ENCODE data around the gene COA3.

DNA sequence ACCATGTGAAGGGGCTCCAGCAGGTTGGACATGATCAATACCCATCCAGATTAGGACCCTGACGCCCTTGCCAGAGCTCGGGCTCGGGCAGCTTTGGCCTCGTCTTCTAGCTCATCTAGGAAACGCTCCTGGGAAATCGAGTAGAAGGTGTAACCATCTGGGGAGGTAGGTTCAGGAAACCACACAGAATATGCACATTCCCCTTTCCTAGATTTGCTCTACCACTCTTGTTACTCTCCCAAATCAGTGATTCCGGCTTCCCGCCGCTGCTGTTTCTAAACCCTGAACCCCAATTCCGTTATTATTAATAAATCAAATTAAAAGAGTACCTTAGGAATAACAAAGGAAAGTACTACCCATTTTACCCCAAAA, 507 bp downstream of the COA3 start:
- no peak for TF ChIP-seq BACH2 (CRISPR knock-in tag; IDR thresholded peaks at IDR 0.05; ENCODE audit: borderline replicate concordance)
- TF ChIP-seq OSR1 (CRISPR knock-in tag; IDR thresholded peaks at IDR 0.05): no peak
- no peak for TF ChIP-seq RARB (CRISPR knock-in tag; IDR thresholded peaks at IDR 0.05)
- TF ChIP-seq ZFP3 (CRISPR knock-in tag; IDR thresholded peaks at IDR 0.05): no peak
- no peak for TF ChIP-seq CSDC2 (CRISPR knock-in tag; IDR thresholded peaks at IDR 0.05)
- no peak for TF ChIP-seq TOX (CRISPR knock-in tag; IDR thresholded peaks at IDR 0.05; ENCODE audit: borderline replicate concordance)
- TF ChIP-seq, protein P1, sequence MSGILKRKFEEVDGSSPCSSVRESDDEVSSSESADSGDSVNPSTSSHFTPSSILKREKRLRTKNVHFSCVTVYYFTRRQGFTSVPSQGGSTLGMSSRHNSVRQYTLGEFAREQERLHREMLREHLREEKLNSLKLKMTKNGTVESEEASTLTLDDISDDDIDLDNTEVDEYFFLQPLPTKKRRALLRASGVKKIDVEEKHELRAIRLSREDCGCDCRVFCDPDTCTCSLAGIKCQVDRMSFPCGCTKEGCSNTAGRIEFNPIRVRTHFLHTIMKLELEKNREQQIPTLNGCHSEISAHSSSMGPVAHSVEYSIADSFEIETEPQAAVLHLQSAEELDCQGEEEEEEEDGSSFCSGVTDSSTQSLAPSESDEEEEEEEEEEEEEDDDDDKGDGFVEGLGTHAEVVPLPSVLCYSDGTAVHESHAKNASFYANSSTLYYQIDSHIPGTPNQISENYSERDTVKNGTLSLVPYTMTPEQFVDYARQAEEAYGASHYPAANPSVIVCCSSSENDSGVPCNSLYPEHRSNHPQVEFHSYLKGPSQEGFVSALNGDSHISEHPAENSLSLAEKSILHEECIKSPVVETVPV (CRISPR knock-in tag; IDR thresholded peaks at IDR 0.05): no peak
- TF ChIP-seq, protein P2, sequence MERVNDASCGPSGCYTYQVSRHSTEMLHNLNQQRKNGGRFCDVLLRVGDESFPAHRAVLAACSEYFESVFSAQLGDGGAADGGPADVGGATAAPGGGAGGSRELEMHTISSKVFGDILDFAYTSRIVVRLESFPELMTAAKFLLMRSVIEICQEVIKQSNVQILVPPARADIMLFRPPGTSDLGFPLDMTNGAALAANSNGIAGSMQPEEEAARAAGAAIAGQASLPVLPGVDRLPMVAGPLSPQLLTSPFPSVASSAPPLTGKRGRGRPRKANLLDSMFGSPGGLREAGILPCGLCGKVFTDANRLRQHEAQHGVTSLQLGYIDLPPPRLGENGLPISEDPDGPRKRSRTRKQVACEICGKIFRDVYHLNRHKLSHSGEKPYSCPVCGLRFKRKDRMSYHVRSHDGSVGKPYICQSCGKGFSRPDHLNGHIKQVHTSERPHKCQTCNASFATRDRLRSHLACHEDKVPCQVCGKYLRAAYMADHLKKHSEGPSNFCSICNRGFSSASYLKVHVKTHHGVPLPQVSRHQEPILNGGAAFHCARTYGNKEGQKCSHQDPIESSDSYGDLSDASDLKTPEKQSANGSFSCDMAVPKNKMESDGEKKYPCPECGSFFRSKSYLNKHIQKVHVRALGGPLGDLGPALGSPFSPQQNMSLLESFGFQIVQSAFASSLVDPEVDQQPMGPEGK (CRISPR knock-in tag; IDR thresholded peaks at IDR 0.05; ENCODE audit: borderline replicate concordance): no peak
- no peak for TF ChIP-seq ARNTL (CRISPR knock-in tag; IDR thresholded peaks at IDR 0.05; ENCODE audit: borderline replicate concordance, low read depth)
- TF ChIP-seq SNAI2 (CRISPR knock-in tag; IDR thresholded peaks at IDR 0.05): no peak
- no peak for TF ChIP-seq ISL1 (CRISPR knock-in tag; IDR thresholded peaks at IDR 0.05)
